Measurements from ENCODE around the gene NFILZ.

GRCh38 chr19:8643860-8644653 is 13.6 kb downstream of the NFILZ start:
- TF ChIP-seq CTCF (IDR thresholded peaks at IDR 0.05; ENCODE audit: insufficient read depth, low read length, poor library complexity, severe bottlenecking), result no peak
- no peak for TF ChIP-seq EZH2phosphoT487 (conservative IDR thresholded peaks at IDR 0.05; ENCODE audit: low read length)

Data from SU-DHL-6 (cell line).